Left hindlimb (tissue), 1 donor: Measurements from ENCODE around the gene OAS3.
"Not testable (repeated sequence)": the region's sequence is repeated elsewhere in the genome, so short reads cannot be mapped to it uniquely, and the experiment has no call there.

ENCODE experiments used
- DNase-seq: peaks from one replicate; pipeline ENCODE4 v3.0.0-alpha.2; 2018

Gene OAS3

DNA sequence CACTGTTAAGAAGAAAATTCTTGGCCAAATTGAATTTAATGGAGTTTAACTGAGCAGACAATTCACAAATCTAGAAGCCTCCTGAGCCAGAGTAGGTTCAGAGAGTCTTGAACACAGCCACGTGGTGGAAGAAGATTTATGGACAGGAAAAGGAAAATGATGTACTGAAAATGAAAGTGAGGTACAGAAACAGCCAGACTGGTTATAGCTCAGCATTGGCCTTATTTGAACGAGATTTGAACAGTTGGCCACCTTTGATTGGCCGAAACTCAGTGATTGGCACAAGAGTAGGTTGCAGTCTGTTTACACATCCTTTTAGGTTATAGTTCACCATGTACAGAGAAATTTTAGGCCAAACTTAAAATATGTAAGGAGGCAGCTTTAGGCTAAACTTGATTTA lies 50.0 kb downstream of the OAS3 start:
- no peak for DNase-seq

DNA sequence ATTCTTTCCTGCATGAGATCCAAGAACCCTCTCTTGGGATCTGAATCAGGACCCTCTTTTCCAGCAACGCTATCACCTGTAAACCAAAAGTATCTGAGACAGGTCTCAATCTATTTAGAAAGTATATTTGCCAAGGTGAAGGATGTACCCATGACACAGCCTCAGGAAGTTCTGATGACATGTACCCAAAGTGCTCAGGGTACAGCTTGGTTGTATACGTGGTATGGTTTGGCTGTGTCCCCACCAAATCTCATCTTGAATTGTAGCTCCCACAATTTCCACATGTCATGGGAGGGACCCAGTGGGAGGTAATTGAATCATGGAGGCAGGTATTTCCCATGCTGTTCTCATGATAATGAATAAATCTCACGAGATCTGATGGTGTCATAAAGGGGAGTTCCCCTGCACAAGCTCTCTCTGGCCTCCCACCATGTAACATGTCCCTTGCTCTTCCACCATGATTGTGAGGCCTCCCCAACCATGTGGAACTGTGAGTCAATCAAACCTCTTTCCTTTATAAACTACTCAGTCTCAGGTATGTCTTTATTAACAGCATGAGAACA lies 50.6 kb downstream of the OAS3 start:
- not testable (repeated sequence) for DNase-seq

DNA sequence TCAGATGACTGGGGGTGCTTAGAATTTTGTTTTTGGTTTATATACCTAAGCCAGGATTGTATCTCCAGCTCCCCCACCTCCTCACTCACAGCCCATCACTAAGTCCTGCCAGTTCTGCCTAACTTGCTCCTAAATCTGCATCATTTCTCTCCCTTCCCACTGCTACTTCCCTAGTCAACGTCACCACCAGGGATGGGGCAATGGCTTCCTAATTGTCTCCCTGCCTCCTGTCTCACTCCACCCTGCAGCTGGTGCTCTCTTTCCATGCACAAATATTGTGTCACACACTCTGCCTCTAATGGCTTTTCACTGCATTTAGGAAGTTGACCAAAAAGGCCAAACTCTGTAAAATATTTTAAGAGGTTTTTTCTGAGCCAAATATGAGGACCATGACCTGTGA lies 51.5 kb downstream of the OAS3 start:
- no peak for DNase-seq

GRCh38 chr12:112992541-112993398 lies 54.5 kb downstream of the OAS3 start:
- no peak for DNase-seq

- DNase-seq: no peak
These were observed 56.7 kb downstream of the OAS3 start for GRCh38 chr12:112995008-112995407.

DNA sequence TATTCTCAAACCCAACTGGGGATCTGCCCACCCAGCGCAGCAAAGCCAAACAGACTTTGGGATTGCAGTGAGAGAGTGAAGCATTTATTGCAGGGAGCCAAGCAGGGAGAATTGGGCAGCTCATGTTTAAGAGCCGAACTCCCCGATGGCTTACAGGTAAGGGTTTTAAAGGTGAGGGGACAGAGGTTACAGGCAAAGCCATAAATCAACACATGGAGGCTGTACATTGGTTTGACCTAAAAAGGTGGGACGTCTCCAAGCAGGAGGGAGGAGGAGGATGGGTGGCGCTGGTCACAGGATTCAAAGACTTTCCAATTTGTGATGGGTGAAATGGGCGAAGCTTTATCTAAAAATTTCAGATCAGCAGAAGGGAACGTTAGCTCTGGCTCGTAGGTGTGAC lies 58.2 kb downstream of the OAS3 start:
- DNase-seq: no peak

DNA sequence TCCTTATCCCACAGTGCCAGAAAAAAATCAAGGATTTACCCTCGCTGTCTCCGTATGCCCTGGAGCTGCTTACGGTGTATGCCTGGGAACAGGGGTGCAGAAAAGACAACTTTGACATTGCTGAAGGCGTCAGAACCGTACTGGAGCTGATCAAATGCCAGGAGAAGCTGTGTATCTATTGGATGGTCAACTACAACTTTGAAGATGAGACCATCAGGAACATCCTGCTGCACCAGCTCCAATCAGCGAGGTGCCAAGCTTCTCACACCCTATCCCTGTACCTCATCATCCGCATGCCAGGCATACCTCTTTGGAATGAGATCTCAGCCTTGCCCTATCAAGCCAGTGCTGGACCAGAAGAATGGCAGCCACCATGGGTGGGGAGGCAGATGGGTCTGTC lies 59.2 kb downstream of the OAS3 start:
- DNase-seq: no peak

DNA sequence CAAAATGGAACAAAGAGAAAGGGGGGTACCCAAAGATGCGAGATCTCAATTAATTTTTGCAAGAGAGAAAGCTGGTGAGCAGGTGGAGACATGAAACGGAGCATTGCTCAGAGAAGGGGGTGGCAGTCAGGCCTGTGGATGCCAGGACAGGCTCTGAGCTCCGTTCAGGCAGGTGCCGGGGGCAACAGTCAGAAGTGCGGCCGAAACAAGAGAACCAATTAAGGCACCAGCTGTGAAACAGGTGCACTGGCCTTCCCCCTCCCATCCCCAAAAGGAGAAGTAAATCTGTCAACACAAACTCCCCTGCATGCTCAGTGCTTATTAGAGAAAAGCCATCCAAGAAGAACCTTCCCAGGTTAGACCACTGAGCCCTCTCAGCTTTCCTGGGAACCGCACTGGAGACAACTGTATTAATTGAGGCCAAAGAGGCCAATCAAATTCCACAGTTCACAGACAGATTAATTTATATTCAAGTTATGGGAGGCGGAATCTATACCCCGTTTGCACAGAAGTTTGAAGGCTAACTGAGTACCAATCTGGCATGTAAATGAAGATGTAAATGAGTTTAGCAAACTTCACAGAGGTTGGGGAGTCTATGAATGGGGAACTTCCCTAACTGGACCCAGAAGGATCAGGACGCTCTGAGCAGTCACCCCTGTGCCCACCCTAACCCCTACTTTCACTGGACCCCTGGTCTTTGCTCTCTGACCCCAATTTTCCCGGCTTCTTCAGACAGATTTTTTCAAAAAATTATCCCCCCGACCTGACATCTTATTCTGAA lies 60.9 kb downstream of the OAS3 start:
- DNase-seq: no peak

- no peak for DNase-seq
These were observed 62.2 kb downstream of the OAS3 start for GRCh38 chr12:113000433-113000832.

DNA sequence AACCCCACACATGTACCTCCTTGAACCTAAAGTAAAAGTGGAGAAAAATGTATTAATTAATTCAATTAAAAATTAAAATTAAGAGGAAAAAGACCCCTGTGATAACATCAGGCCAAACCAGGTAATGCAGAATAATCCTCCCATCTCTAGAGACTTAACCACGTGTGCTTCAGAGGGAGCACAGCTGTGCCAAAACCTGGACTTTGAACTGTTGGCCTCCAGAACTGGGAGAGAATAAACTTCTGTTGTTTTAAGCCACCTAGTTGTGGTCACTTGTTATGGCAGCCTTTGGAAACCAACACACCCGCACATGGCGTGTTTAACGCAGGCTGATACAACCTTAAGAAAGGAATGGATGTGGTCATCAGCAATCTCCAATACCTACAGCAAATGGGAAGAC lies 63.9 kb downstream of the OAS3 start:
- DNase-seq: no peak

DNA sequence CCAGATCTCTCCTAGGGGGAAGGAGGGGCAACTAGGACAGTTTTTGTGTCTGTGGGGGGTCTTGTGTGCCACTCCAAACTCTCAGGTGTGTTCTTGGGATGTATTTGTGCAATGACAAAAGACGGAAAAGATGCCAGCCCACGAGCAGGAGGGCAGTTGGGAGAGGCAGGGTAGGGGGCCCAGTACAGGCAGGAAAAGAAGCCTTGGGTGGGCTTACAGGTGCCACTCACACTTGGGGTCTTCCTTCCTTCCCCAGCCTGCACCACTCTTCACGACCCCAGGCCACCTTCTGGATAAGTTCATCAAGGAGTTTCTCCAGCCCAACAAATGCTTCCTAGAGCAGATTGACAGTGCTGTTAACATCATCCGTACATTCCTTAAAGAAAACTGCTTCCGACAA lies 64.4 kb downstream of the OAS3 start:
- no peak for DNase-seq

- no peak for DNase-seq
These were observed 65.4 kb downstream of the OAS3 start for GRCh38 chr12:113003636-113004035.

DNA sequence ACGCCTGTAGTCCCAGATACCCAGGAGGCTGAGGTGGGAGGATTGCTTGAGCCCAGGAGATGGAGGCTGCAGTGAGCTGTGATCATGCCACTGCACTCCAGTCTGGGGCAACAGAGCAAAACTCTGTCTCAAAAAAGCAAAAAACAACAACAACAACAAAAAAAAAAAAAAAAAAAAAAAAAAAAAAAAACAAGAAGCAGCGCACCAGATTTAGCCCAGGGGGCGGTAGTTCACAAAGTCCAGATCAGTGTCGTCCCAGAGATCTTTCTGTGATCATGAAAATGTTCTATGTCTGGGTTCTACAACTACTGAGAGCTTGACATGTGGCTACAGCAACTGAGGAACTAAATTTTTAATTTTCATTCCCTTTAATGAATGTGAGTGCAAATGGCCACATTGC lies 67.5 kb downstream of the OAS3 start:
- no peak for DNase-seq

DNA sequence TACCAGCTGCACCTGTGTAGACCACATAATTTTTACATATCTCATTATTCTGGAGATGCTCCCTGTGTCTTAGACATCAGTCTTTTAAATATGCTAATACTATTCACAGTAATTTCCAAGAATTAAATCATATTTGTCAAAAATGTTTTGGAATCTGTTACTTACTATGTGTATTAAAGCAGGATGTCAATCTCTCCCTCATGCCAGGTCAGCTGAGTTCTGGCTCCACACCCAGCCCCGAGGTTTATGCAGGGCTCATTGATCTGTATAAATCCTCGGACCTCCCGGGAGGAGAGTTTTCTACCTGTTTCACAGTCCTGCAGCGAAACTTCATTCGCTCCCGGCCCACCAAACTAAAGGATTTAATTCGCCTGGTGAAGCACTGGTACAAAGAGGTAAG lies 67.9 kb downstream of the OAS3 start:
- DNase-seq: no peak

DNA sequence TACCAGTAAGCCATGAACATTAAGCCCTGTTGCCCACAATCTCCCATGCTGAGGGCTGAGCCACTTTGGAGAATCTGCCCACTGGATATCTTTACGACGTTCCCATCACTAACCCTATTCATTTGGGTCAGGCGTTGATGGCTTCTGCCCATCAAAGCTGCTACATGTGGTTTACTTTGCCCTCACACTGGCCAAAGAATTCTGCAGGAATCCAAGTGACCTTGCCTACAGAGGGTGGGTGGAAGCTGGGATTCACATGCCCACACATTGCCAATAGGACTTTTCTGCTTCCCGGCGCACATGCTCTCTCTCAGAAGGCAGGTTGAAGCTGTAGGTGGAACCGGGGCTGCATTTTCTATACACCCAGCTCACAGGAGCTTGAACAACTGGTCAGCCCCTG lies 68.4 kb downstream of the OAS3 start:
- no peak for DNase-seq

DNA sequence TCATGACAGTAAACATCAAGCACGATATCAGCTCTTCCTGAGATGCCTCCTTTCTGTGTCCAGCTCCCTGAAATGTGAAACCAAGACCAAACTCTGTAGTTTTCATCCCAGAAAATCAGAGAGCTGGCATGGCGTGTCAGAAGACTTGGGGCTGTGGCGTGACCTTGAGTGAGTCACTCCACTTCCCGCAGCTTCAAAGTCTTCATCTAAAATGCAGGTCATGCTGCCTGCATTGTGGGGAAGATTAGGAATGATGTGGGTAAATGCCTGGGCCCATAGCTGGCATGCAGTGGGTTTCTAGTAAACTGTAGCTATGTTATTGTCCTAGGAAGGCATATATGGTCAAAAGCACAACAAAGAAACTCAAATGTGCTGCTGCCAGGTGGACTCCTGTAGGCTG lies 68.9 kb downstream of the OAS3 start:
- no peak for DNase-seq

GRCh38 chr12:113010701-113011100 lies 72.4 kb downstream of the OAS3 start:
- DNase-seq: no peak

DNA sequence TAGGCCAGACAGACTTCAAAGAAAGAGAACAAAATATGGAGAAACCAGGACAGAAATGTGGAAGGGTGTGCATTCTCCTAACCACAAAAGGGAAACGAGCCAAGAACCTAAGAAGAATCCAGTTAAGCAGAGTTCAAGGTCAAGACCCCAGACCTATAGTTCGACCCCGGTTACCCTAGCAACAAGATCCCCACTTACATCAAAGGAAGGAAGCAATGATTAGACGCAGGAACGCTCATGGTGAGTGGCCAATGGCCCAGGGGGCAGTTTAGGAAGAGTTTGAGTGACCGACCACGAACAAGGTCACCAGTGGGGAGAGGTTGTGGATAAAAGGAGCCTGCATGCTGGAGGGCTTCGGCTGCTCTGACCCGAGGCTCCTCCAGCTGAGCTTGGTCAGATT lies 76.3 kb downstream of the OAS3 start:
- no peak for DNase-seq

DNA sequence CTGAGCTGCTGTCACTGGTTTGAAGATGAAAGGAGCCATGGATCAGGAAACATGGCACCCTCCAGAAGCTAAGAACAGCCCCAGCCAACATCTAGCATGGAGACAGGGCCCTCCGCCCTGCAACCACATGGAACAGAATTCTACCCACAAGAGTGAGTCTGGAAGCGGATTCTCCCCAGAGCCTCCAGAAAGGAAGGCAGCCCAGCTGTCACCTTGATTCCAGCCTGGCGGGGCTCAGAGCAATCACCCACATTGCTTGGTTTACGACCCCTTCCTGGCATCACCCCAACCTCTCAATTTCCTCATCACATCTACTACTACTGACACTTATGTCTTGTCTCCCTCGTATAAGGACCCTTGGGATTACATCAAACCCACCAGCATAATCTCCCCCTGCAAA lies 78.5 kb downstream of the OAS3 start:
- DNase-seq: no peak

DNA sequence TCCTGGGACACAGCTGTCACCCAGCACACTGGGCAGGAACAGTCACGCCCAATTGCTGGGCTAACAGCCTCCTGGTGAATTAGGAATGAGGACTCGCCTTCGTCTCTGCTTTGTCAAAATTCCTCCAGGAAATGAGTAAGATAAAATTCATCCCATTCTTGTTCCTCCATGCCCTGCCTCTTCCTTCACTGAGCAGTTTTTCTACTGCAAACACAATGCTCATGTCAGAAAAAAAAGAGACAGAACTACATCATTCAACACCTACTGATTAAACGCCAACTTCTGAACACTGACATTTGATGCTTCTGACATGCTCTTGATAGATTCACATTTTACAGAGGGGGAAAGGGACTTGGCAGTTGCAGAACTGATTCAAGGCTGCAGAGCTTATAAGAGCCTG lies 80.8 kb downstream of the OAS3 start:
- DNase-seq: no peak

DNA sequence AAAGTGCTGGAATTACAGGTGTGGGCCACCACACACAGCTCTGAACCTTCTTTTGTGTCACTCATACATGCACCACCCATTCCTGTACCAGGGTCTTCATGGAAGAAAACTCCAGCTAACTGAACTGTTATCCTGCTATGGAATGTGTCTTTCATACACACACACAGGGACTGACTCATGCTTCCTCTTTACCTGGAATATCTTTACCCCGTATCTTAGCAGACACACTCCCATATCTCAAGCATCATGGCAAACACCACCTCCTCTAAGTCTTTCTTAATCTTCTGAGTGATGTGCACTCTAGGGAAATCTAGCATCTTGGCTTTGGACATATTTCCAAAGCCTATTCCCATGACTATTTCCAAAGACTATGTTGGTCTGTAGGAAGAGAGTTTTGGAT lies 83.2 kb downstream of the OAS3 start:
- no peak for DNase-seq
